Fibroblast of villous mesenchyme (primary cell): ENCODE measurements around the gene WDR4. TPM values are rescaled to one million over a fixed set of nuclear protein-coding genes. Genes with fewer than 3 reads are reported as not detected.
A peak's percentile ranks its signal among the peaks of the same experiment; 100 is the strongest.
"Not testable (repeated sequence)": the region's sequence is repeated elsewhere in the genome, so short reads cannot be mapped to it uniquely, and the experiment has no call there.

Experiments used
- DNase-seq: peaks from one replicate; pipeline ENCODE4 v3.0.0-alpha.2; 2010; ENCODE audit warnings: low read depth
- H3K4me3 ChIP-seq: 2 replicates; pipeline ENCODE4 v1.5.1; 2011; ENCODE audit warnings: low read depth, mild to moderate bottlenecking, low read length
- CTCF ChIP-seq: IDR thresholded peaks from 2 replicates; pipeline ENCODE4 v1.5.1; 2012; ENCODE audit warnings: low read depth, mild to moderate bottlenecking, low read length; ENCODE audit not compliant: insufficient read depth
- total RNA-seq: library from RNA; depleted of rRNA; stranded (reverse); fragments of >200 nt; gene quantifications from 2 replicates; pipeline ENCODE4 v1.2.3, GENCODE V29; 2012

The WDR4 gene
- total RNA-seq, 1 donor: 14.2 TPM

- DNase-seq: no peak
- TF ChIP-seq CTCF: no peak
- H3K4me3 ChIP-seq: no peak overlapping the region
Observed at GRCh38 chr21:42900446-42900845, 21.1 kb upstream of the WDR4 start.

GRCh38 chr21:42892931-42893755 is 13.8 kb upstream of the WDR4 start, which contains the start of gene NDUFV3:
TSS of gene NDUFV3 (plus strand) at chr21:42893309. CDS start at chr21:42893334, 25 bp downstream.
- peak; percentile 99 for DNase-seq
- H3K4me3 ChIP-seq: peak within 1 kb of the TSS; percentile 84
- no peak for TF ChIP-seq CTCF

- peak overlapping the region; percentile 84 for H3K4me3 ChIP-seq
- TF ChIP-seq CTCF: no peak
- no peak for DNase-seq
Observed at GRCh38 chr21:42892582-42892930, 13.2 kb upstream of the WDR4 start.

GRCh38 chr21:42887326-42887725 is 8.0 kb upstream of the WDR4 start:
- TF ChIP-seq CTCF: no peak
- no peak for DNase-seq
- no peak overlapping the region for H3K4me3 ChIP-seq

- no peak for DNase-seq
- no peak for TF ChIP-seq CTCF
- H3K4me3 ChIP-seq: no peak overlapping the region
Observed at GRCh38 chr21:42883921-42884320, 4.6 kb upstream of the WDR4 start.

GRCh38 chr21:42880352-42880751 is 1.0 kb upstream of the WDR4 start:
- no peak for TF ChIP-seq CTCF
- peak overlapping the region; percentile 96 for H3K4me3 ChIP-seq
- no peak for DNase-seq

GRCh38 chr21:42878678-42878992 is 704 bp downstream of the WDR4 start:
- DNase-seq: no peak
- no peak for TF ChIP-seq CTCF
- peak overlapping the region; percentile 96 for H3K4me3 ChIP-seq

- not testable (repeated sequence) for H3K4me3 ChIP-seq, DNase-seq
Observed at GRCh38 chr21:42875811-42876210, 3.5 kb downstream of the WDR4 start.
